GM06990 (cell line): ENCODE measurements around the gene AKT1.

Experiments
- DNase-seq: peaks from one replicate; pipeline ENCODE4 v3.0.0-alpha.2; 2011; ENCODE audit not compliant: insufficient read length; ENCODE audit errors: extremely low read depth
- H3K27me3 ChIP-seq: replicated peaks from 2 replicates; pipeline ENCODE4 v1.6.0; 2011; ENCODE audit warnings: low read length; ENCODE audit not compliant: control insufficient read depth, insufficient read depth
- H3K36me3 ChIP-seq: 2 replicates; pipeline ENCODE4 v1.5.1; 2011; ENCODE audit warnings: low read length; ENCODE audit not compliant: control insufficient read depth, insufficient read depth
- H3K4me3 ChIP-seq: replicated peaks from 2 replicates; pipeline ENCODE4 v1.5.1; 2011; ENCODE audit warnings: low read depth, mild to moderate bottlenecking, control low read depth, low read length
- TF ChIP-seq, protein P1 (sequence below): IDR thresholded peaks from 2 replicates; pipeline ENCODE4 v1.5.1; 2011; ENCODE audit warnings: low read length, control low read depth, mild to moderate bottlenecking, inconsistent platforms; ENCODE audit not compliant: insufficient read depth, poor library complexity, severe bottlenecking

Gene AKT1

GRCh38 chr14:104721505-104722431 lies 73.8 kb downstream of the AKT1 start:
- Histone ChIP-seq H3K27me3 (no peaks in the 10 kb centered on the region; the same call in 1 of the 2 replicates), H3K36me3 (no peaks in the 10 kb centered on the region), H3K4me3 (no peak overlapping the region)
- TF ChIP-seq, protein P1, sequence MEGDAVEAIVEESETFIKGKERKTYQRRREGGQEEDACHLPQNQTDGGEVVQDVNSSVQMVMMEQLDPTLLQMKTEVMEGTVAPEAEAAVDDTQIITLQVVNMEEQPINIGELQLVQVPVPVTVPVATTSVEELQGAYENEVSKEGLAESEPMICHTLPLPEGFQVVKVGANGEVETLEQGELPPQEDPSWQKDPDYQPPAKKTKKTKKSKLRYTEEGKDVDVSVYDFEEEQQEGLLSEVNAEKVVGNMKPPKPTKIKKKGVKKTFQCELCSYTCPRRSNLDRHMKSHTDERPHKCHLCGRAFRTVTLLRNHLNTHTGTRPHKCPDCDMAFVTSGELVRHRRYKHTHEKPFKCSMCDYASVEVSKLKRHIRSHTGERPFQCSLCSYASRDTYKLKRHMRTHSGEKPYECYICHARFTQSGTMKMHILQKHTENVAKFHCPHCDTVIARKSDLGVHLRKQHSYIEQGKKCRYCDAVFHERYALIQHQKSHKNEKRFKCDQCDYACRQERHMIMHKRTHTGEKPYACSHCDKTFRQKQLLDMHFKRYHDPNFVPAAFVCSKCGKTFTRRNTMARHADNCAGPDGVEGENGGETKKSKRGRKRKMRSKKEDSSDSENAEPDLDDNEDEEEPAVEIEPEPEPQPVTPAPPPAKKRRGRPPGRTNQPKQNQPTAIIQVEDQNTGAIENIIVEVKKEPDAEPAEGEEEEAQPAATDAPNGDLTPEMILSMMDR = no peak
- no peak for DNase-seq
